ENCODE measurements around the gene SLC16A8.
"Not testable (repeated sequence)": the region's sequence is repeated elsewhere in the genome, so short reads cannot be mapped to it uniquely, and the experiment has no call there.

The SLC16A8 gene

GRCh38 chr22:38043151-38044039, 40.6 kb downstream of the SLC16A8 start:
- no peak for DNase-seq (ENCODE audit: low read depth)

DNA sequence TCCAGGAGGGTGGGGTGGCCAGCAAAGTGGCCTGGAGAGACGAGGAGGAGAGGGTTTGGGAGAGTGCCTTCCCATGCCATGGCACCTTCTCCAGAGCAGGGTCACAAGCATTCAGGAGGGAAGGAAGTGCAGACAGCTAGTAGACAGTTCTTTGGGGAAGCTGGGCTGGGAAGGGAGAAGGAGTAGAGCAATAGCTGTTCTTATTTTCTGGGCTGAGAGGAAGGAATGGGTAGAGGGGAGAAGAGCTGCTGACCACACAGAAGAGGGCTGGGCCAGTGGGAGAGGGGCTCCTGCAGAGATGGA, 41.5 kb downstream of the SLC16A8 start:
- no peak for DNase-seq (ENCODE audit: low read depth)

DNA sequence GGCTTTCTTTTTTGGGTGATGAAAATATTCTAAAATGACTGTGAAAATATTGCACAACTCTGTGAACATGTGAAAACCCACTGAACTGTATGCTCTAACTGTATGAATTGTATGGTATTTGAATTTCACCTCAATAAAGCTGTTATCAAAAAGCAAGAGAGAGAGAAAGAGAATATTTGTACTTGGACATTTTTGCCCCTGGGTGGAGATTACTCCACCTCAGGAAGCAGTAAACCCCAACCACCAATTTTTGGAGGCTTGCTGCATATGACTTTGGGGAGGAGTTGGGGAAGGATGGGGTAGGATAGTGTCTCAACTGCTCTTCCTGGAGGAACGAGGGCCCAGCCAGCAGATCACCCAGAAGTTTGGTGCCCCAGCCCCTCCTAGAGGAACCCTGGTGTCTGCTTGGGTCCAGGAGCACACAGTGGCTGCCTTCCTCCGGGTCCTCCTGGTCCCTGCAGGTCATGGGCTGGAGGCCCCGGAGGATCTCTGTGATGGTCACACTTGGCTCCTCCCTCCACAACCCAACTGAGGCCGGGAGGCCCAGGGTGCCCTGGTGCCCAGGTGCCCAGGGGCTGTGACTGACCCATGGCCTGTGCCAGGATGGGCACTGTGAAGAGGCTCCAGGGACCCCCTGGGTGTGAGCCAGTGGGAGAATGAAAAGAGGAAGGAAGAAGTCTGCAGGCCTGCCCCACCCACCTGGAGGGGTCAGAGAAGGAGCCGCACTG, 42.1 kb downstream of the SLC16A8 start:
- DNase-seq (ENCODE audit: low read depth), result no peak

- DNase-seq (ENCODE audit: low read depth), result no peak
Observed at GRCh38 chr22:38040953-38041759, 42.8 kb downstream of the SLC16A8 start.

- DNase-seq (ENCODE audit: low read depth), result no peak
Observed at GRCh38 chr22:38038890-38039812, 44.8 kb downstream of the SLC16A8 start.

- DNase-seq (ENCODE audit: low read depth), result no peak
Observed at GRCh38 chr22:38038426-38038825, 45.6 kb downstream of the SLC16A8 start.

DNA sequence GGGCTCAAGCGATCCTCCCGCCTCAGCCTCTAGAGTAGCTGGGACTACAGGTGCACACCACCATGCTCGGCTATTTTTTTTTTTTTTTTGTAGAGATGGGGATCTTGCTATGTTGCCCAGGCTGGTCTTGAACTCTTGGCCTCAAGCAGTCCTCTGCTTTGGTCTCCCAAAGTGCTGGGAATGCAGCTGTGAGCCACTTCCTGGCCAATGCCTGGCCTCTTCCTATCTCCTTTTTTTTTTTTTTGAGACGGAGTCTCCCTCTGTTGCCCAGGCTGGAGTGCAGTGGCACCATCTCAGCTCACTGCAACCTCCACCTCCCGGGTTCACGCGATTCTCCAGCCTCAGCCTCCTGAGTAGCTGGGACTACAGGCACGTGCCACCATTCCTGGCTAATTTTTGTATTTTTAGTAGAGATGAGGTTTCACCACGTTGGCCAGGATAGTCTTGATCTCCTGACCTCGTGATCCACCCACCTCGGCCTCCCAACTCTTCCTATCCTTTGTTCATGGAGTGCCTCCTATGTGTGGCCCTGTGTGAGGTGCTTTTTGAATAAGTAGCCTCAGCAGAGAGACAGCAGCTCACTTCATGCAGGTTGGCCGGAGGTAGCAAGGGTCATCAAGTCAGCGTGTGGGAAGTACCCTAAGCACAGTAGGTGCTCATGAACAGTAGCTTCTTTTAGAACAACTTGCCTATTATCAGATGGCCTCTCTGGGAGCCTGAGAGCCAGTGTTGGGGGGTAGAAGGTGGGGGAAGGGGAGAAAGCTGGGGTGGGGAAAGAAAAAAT, 46.4 kb downstream of the SLC16A8 start:
- not testable (repeated sequence) for DNase-seq (ENCODE audit: low read depth)

GRCh38 chr22:38036392-38037062, 47.5 kb downstream of the SLC16A8 start:
- DNase-seq (ENCODE audit: low read depth), result no peak

DNA sequence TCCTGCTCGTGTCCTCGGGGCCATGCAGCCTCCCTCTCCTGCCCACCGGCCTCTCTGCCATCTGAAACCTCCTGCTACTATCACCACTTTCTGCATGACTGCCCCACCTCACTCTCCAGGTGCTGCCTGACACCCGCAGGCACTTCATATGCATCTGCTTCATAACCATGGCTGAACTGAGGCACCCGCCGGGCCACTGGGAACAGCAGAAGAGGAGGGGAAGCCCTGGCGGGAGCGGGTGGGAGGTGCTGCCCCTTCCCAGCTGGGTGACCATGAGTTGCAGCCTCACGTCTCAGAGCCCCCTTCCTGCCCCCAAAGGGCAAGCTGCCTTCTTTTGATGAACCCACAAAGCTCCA, 48.5 kb downstream of the SLC16A8 start:
- no peak for DNase-seq (ENCODE audit: low read depth)

GRCh38 chr22:38034884-38035529, 49.0 kb downstream of the SLC16A8 start:
- DNase-seq (ENCODE audit: low read depth), result no peak

DNA sequence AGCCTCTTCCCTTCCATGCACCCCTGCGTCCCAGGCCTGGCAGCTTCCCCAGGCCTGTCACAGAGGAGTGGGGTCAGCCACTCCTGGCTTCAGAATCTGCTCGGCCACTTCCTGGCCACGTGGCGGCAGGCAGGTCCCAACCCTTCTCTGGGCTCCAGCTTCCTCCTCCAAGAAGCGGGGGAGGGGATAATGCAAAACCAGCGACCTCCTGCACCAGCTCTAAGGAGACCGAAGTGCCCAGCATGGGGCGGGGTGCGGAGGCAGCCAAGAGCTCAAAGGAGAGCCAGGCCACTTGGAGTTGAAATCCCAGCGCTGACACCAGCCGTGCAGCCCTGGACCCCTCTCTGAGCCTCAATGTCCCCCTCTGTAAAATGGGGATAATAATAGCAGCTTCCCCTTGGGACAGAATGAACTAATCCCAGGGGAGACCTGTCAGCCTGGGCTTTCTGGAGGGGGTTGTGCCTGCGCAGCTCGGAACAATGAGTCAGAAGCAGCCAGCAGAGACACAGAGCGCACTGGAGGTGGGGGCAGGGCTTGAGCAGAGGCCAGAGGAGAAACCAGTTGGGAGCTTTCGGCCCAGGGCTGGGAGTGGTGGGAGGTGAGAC, 49.6 kb downstream of the SLC16A8 start:
- DNase-seq (ENCODE audit: low read depth), result peak; percentile 71

GRCh38 chr22:38033522-38034277, 50.3 kb downstream of the SLC16A8 start:
- DNase-seq (ENCODE audit: low read depth), result no peak

GRCh38 chr22:38032681-38033521, 51.1 kb downstream of the SLC16A8 start:
- DNase-seq (ENCODE audit: low read depth), result peak; percentile 43

GRCh38 chr22:38031491-38031890, 52.5 kb downstream of the SLC16A8 start:
- DNase-seq (ENCODE audit: low read depth), result no peak

GRCh38 chr22:38030311-38031133, 53.5 kb downstream of the SLC16A8 start:
- no peak for DNase-seq (ENCODE audit: low read depth)

GRCh38 chr22:38029901-38030300, 54.1 kb downstream of the SLC16A8 start:
- no peak for DNase-seq (ENCODE audit: low read depth)

GRCh38 chr22:38029370-38029769, 54.6 kb downstream of the SLC16A8 start:
- DNase-seq (ENCODE audit: low read depth), result no peak

Measured in non-pigmented ciliary epithelial cell (primary cell).